Endodermal cell (in vitro differentiated cells): ENCODE data around the gene IL25. TPM values are rescaled to one million over a fixed set of nuclear protein-coding genes. Genes with fewer than 3 reads are reported as not detected.

Experiments used
- DNase-seq: peaks from one replicate; pipeline ENCODE4 v3.0.0-alpha.2; 2017
- H3K27ac ChIP-seq: 2 replicates; pipeline ENCODE4 v1.5.1; 2013; ENCODE audit warnings: mild to moderate bottlenecking, low read depth, low read length, moderate library complexity
- H3K27me3 ChIP-seq: 2 replicates; pipeline ENCODE4 v1.6.1; 2013; ENCODE audit warnings: mild to moderate bottlenecking, low read length, moderate library complexity; ENCODE audit not compliant: insufficient read depth, control insufficient read depth, poor library complexity, severe bottlenecking
- H3K36me3 ChIP-seq: 2 replicates; pipeline ENCODE4 v1.7.0; 2013; ENCODE audit warnings: mild to moderate bottlenecking, low read length, moderate library complexity; ENCODE audit not compliant: control insufficient read depth, insufficient read depth
- H3K4me1 ChIP-seq: one replicate; pipeline ENCODE4 v1.7.0; 2013; ENCODE audit warnings: low read length; ENCODE audit not compliant: control insufficient read depth, insufficient read depth
- H3K4me3 ChIP-seq: 2 replicates; pipeline ENCODE4 v1.5.1; 2013; ENCODE audit warnings: mild to moderate bottlenecking, low read length, moderate library complexity
- H3K9ac ChIP-seq: 2 replicates; pipeline ENCODE4 v1.6.1; 2013; ENCODE audit warnings: mild to moderate bottlenecking, low read length, moderate library complexity; ENCODE audit not compliant: poor library complexity, severe bottlenecking; ENCODE audit errors: extremely low read depth
- H3K9me3 ChIP-seq: 2 replicates; pipeline ENCODE4 v1.6.1; 2013; ENCODE audit warnings: mild to moderate bottlenecking, low read length, moderate library complexity; ENCODE audit not compliant: control insufficient read depth
- H3K27ac Mint-ChIP-seq: 2 replicates; pipeline ENCODE4 v1.8.0; 2020; ENCODE audit warnings: mixed read lengths
- H3K27me3 Mint-ChIP-seq: 2 replicates; pipeline ENCODE4 v1.8.0; 2021; ENCODE audit warnings: mild to moderate bottlenecking, mixed read lengths; ENCODE audit not compliant: insufficient read depth
- H3K36me3 Mint-ChIP-seq: 2 replicates; pipeline ENCODE4 v1.8.0; 2020; ENCODE audit warnings: low read depth, mixed read lengths
- H3K4me1 Mint-ChIP-seq: 2 replicates; pipeline ENCODE4 v1.8.0; 2020; ENCODE audit warnings: mixed read lengths
- H3K4me3 Mint-ChIP-seq: 2 replicates; pipeline ENCODE4 v1.8.0; 2020; ENCODE audit warnings: mild to moderate bottlenecking, moderate library complexity, mixed read lengths
- H3K9me3 Mint-ChIP-seq: 2 replicates; pipeline ENCODE4 v1.8.0; 2020; ENCODE audit warnings: mild to moderate bottlenecking, mixed read lengths
- CTCF ChIP-seq: fragments of 200-600 bp; sonication (generic); conservative IDR thresholded peaks from 2 replicates; pipeline ENCODE4 v1.5.0; 2021; ENCODE audit warnings: antibody characterized with exemption, mild to moderate bottlenecking
- WGBS, 2 experiments: methylation state at CpG; one replicate each; pipeline versions ENCODE4 v1.1.5 to v1.1.7; 2013; ENCODE audit warnings: missing lambda C conversion rate in 2 of 2, mixed read lengths in 1 of 2; ENCODE audit not compliant: insufficient coverage in 1 of 2, insufficient read length in 1 of 2; 5-methylcytosine and 5-hydroxymethylcytosine counted together
- total RNA-seq, 2 donors: library from RNA; stranded (reverse); fragmentation: NEBNext Ultra II Directional in 1 of 2; extraction: Animal tissue kit (Norgen Biotek cat#: 25700) in 1 of 2; gene quantifications; 2 replicates in 1 of 2; 3 replicates in 1 of 2; pipeline ENCODE4 v1.2.1, GENCODE V29; 2021

IL25 gene
- total RNA-seq, 2 donors from 2014 or later, result not detected

GRCh38 chr14:23402296-23403138, 29.9 kb downstream of the IL25 start:
- H3K27me3 ChIP-seq, result peaks cover 8% of the 10 kb centered on the region
- H3K4me1 ChIP-seq, result no peaks in the 10 kb centered on the region
- Mint-ChIP-seq H3K27me3 (peaks cover 56% of the 10 kb centered on the region), H3K36me3 (no peaks in the 10 kb centered on the region), H3K9me3 (no peaks in the 10 kb centered on the region), H3K4me1 (no peaks in the 10 kb centered on the region), H3K4me3 (no peak overlapping the region), H3K27ac (no peak overlapping the region)
- 70 to 85% methylated on average over 20 to 24 of the region's 25 CpGs for WGBS, 2 experiments
- no peak overlapping the region for H3K4me3 ChIP-seq
- peak; percentile 65 for DNase-seq
- H3K9me3 ChIP-seq, result no peaks in the 10 kb centered on the region
- H3K9ac ChIP-seq, result no peak overlapping the region
- no peaks in the 10 kb centered on the region for H3K36me3 ChIP-seq
- no peak for TF ChIP-seq CTCF
- no peak overlapping the region for H3K27ac ChIP-seq

GRCh38 chr14:23403139-23403438, 30.5 kb downstream of the IL25 start:
- H3K9me3 ChIP-seq, result no peaks in the 10 kb centered on the region
- TF ChIP-seq CTCF, result no peak
- Mint-ChIP-seq H3K27ac (no peak overlapping the region), H3K36me3 (no peaks in the 10 kb centered on the region), H3K4me3 (no peak overlapping the region), H3K9me3 (no peaks in the 10 kb centered on the region), H3K27me3 (peaks cover 55% of the 10 kb centered on the region), H3K4me1 (no peaks in the 10 kb centered on the region)
- no peak overlapping the region for H3K27ac ChIP-seq
- 87 to 93% methylated on average over 3 to 7 of the region's 7 CpGs for WGBS, 2 experiments
- H3K27me3 ChIP-seq, result peaks cover 8% of the 10 kb centered on the region
- no peak overlapping the region for H3K4me3 ChIP-seq
- no peak for DNase-seq
- H3K36me3 ChIP-seq, result no peaks in the 10 kb centered on the region
- H3K9ac ChIP-seq, result no peak overlapping the region
- H3K4me1 ChIP-seq, result no peaks in the 10 kb centered on the region

- Histone ChIP-seq H3K36me3 (no peaks in the 10 kb centered on the region), H3K4me3 (no peak overlapping the region), H3K9ac (no peak overlapping the region), H3K27me3 (peaks cover 8% of the 10 kb centered on the region), H3K27ac (no peak overlapping the region), H3K9me3 (no peaks in the 10 kb centered on the region), H3K4me1 (no peaks in the 10 kb centered on the region)
- TF ChIP-seq CTCF, result no peak
- Mint-ChIP-seq H3K4me1 (no peaks in the 10 kb centered on the region), H3K4me3 (no peak overlapping the region), H3K9me3 (no peaks in the 10 kb centered on the region), H3K36me3 (no peaks in the 10 kb centered on the region), H3K27me3 (peaks cover 52% of the 10 kb centered on the region), H3K27ac (no peak overlapping the region)
- 74 to 75% methylated on average over 1 to 4 of the region's 4 CpGs for WGBS, 2 experiments
- no peak for DNase-seq
Observed at GRCh38 chr14:23403908-23404307, 31.3 kb downstream of the IL25 start.
